ENCODE data around the gene CLDN15.

Gene CLDN15

GRCh38 chr7:101245147-101245668 lies 7.6 kb upstream of the CLDN15 start:
- Histone ChIP-seq H3K27ac (peak overlapping the region in 20 of 21 experiments; percentile 81 to 96 (median 92)), H3K4me3 (peak overlapping the region; percentile 65 to 89 (median 78))

- peak within 1 kb of the TSS; percentile 4 to 96 (median 92) for H3K27ac ChIP-seq
- peak within 1 kb of the TSS; percentile 65 to 89 (median 78) for H3K4me3 ChIP-seq
Observed at GRCh38 chr7:101244375-101245146, 7.0 kb upstream of the CLDN15 start, which contains the start of gene FIS1. TSS of gene FIS1 (minus strand) at chr7:101245081. CDS start at chr7:101245004, 77 bp downstream.

- Histone ChIP-seq H3K4me3 (peak overlapping the region; percentile 65 to 89 (median 78)), H3K27ac (peak overlapping the region in 20 of 21 experiments; percentile 81 to 96 (median 92))
Observed at GRCh38 chr7:101243646-101244374, 6.2 kb upstream of the CLDN15 start.

- H3K4me3 ChIP-seq = no peak overlapping the region
- peak overlapping the region in 3 of 21 experiments; percentile 5 to 36 (median 10) for H3K27ac ChIP-seq
Observed at GRCh38 chr7:101241443-101242349, 4.1 kb upstream of the CLDN15 start.

- H3K27ac ChIP-seq = peak overlapping the region in 6 of 21 experiments; percentile 5 to 36 (median 19)
Observed at GRCh38 chr7:101241015-101241363, 3.4 kb upstream of the CLDN15 start.

GRCh38 chr7:101240226-101241014 lies 2.8 kb upstream of the CLDN15 start:
- peak overlapping the region in 9 of 21 experiments; percentile 5 to 71 (median 35) for H3K27ac ChIP-seq
- no peak overlapping the region for H3K4me3 ChIP-seq

More at GRCh38 chr7:101241015-101241363, 3.4 kb upstream of the CLDN15 start:
- no peak overlapping the region for H3K4me3 ChIP-seq

- Histone ChIP-seq H3K4me3 (no peak overlapping the region), H3K27ac (peak overlapping the region in 13 of 21 experiments; percentile 11 to 76 (median 51))
Observed at GRCh38 chr7:101239951-101240220, 2.3 kb upstream of the CLDN15 start.

- Histone ChIP-seq H3K27ac (peak overlapping the region in 17 of 21 experiments; percentile 35 to 81 (median 62)), H3K4me3 (no peak overlapping the region)
Observed at GRCh38 chr7:101239191-101239950, 1.8 kb upstream of the CLDN15 start.

- H3K4me3 ChIP-seq = no peak overlapping the region
- H3K27ac ChIP-seq = peak overlapping the region in 18 of 21 experiments; percentile 19 to 81 (median 60)
Observed at GRCh38 chr7:101238226-101239182, 902 bp upstream of the CLDN15 start.

- Histone ChIP-seq H3K27ac (peak overlapping the region in 1 of 21 experiments; percentile 81), H3K4me3 (no peak overlapping the region)
Observed at GRCh38 chr7:101236292-101236835, 1.2 kb downstream of the CLDN15 start.

GRCh38 chr7:101235522-101235921 lies 2.1 kb downstream of the CLDN15 start:
- H3K27ac ChIP-seq = no peak overlapping the region
- no peak overlapping the region for H3K4me3 ChIP-seq

GRCh38 chr7:101235050-101235449 lies 2.6 kb downstream of the CLDN15 start:
- H3K4me3 ChIP-seq = no peak overlapping the region

GRCh38 chr7:101234636-101235035 lies 3.0 kb downstream of the CLDN15 start:
- no peak overlapping the region for H3K27ac ChIP-seq
- H3K4me3 ChIP-seq = no peak overlapping the region

More at GRCh38 chr7:101235050-101235449, 2.6 kb downstream of the CLDN15 start:
- H3K27ac ChIP-seq = no peak overlapping the region

- H3K4me3 ChIP-seq = no peak overlapping the region
- H3K27ac ChIP-seq = no peak overlapping the region
Observed at GRCh38 chr7:101233907-101234547, 3.6 kb downstream of the CLDN15 start.

- H3K4me3 ChIP-seq = peak overlapping the region; percentile 11 to 40 (median 29)
- H3K27ac ChIP-seq = peak overlapping the region in 15 of 21 experiments; percentile 36 to 77 (median 56)
Observed at GRCh38 chr7:101232141-101232850, 5.3 kb downstream of the CLDN15 start.

Data from skin epidermis (tissue), 12 donors.